ENCODE results near the gene MYH7B. TPM values are rescaled to one million over a fixed set of nuclear protein-coding genes. Genes with fewer than 3 reads are reported as not detected.

Gene MYH7B
- total RNA-seq, 1 donor from 2014 or later = under 0.01 TPM

DNA sequence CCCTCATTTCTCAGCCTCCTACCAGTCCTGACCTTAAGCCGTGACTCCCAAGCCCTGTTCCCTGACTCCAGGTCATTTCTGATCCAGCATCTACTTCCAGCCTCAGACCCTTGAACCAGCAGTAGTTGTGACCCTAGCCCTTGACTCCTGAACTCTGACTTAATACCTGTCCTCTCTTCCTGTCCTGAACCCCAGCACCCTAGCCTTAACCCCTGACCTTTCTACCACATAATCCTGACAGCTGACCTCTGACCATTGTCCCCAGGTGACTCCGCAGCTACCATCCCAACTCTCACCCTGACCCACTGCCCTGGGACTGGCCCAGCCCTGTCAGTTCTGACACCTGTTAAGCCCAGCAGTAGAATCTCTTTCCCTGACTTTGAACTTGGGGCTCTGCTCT is 42.1 kb downstream of the MYH7B start:
- peak; percentile 60 for FAIRE-seq
- no peak for DNase-seq (ENCODE audit: low read depth)
- Histone ChIP-seq H3K27me3 (ENCODE audit: control insufficient read depth, insufficient read depth, low read length) (no peaks in the 10 kb centered on the region), H3K4me3 (ENCODE audit: low read depth, low read length) (no peak overlapping the region), H3K36me3 (ENCODE audit: control insufficient read depth, insufficient read depth, low read length) (peaks cover 21% of the 10 kb centered on the region)
- TF ChIP-seq, protein P1, sequence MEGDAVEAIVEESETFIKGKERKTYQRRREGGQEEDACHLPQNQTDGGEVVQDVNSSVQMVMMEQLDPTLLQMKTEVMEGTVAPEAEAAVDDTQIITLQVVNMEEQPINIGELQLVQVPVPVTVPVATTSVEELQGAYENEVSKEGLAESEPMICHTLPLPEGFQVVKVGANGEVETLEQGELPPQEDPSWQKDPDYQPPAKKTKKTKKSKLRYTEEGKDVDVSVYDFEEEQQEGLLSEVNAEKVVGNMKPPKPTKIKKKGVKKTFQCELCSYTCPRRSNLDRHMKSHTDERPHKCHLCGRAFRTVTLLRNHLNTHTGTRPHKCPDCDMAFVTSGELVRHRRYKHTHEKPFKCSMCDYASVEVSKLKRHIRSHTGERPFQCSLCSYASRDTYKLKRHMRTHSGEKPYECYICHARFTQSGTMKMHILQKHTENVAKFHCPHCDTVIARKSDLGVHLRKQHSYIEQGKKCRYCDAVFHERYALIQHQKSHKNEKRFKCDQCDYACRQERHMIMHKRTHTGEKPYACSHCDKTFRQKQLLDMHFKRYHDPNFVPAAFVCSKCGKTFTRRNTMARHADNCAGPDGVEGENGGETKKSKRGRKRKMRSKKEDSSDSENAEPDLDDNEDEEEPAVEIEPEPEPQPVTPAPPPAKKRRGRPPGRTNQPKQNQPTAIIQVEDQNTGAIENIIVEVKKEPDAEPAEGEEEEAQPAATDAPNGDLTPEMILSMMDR (IDR thresholded peaks at IDR 0.05; ENCODE audit: insufficient read depth, low read length, severe bottlenecking) = no peak

DNA sequence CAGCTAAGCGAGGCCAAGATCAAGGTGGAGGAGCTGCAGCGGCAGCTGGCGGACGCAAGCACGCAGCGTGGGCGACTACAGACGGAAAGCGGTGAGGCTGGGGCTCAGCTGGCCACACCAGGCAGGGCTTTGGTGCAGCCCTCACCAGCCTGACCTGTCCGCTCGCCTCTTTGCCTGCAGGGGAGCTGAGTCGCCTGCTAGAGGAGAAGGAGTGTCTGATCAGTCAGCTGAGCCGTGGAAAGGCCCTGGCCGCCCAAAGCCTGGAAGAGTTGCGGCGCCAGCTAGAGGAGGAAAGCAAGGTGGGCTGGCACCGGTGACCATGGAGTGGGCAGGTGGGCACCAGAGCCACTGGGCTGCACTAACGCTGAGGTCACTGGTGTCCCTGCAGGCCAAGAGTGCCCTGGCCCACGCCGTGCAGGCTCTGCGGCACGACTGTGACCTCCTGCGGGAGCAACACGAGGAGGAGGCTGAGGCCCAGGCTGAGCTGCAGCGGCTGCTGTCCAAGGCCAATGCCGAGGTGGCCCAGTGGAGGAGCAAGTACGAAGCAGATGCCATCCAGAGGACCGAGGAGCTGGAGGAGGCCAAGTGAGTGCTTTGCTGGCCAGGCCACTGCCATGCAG is 42.8 kb downstream of the MYH7B start:
- TF ChIP-seq, protein P1 (IDR thresholded peaks at IDR 0.05; ENCODE audit: insufficient read depth, low read length, severe bottlenecking) = no peak
- DNase-seq (ENCODE audit: low read depth) (no peak), FAIRE-seq (no peak)
- peaks cover 27% of the 10 kb centered on the region for H3K36me3 ChIP-seq (ENCODE audit: control insufficient read depth, insufficient read depth, low read length)
- H3K27me3 ChIP-seq (ENCODE audit: control insufficient read depth, insufficient read depth, low read length) = no peaks in the 10 kb centered on the region
- no peak overlapping the region for H3K4me3 ChIP-seq (ENCODE audit: low read depth, low read length)

DNA sequence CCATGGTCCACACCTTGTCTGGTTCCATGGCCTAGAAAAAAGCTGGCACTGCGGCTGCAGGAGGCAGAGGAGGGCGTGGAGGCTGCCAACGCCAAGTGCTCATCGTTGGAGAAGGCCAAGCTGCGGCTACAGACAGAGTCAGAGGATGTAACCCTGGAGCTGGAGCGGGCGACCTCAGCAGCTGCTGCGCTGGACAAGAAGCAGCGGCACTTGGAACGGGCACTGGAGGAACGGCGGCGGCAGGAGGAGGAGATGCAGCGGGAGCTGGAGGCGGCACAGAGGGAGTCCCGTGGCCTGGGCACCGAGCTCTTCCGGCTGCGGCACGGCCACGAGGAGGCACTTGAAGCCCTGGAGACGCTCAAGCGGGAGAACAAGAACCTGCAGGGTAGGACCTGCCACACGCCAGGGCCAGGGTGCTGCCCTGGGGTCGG is 43.4 kb downstream of the MYH7B start:
- FAIRE-seq = no peak
- peaks cover 30% of the 10 kb centered on the region for H3K36me3 ChIP-seq (ENCODE audit: control insufficient read depth, insufficient read depth, low read length)
- no peak for DNase-seq (ENCODE audit: low read depth)
- no peaks in the 10 kb centered on the region for H3K27me3 ChIP-seq (ENCODE audit: control insufficient read depth, insufficient read depth, low read length)
- H3K4me3 ChIP-seq (ENCODE audit: low read depth, low read length) = no peak overlapping the region
- TF ChIP-seq, protein P1 (IDR thresholded peaks at IDR 0.05; ENCODE audit: insufficient read depth, low read length, severe bottlenecking) = no peak

DNA sequence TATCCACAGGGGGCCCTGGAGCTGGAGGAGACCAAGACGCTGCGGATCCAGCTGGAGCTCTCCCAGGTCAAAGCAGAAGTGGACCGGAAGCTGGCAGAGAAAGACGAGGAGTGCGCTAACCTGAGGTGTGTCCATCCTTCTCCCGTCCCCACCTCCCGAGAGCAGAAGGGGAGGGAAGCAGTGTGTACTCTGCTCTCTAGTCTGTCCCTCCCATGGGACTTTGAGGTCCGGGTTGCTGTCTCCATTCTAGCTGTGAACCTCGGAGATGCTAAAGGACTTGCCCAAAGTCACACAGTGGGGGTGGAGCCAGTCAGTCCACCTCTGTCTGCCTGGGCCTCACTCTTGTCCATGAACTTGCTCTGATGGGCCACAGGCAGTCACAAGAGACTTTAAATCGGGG is 44.1 kb downstream of the MYH7B start:
- peak; percentile 13 for FAIRE-seq
- TF ChIP-seq, protein P1 (IDR thresholded peaks at IDR 0.05; ENCODE audit: insufficient read depth, low read length, severe bottlenecking) = no peak
- H3K36me3 ChIP-seq (ENCODE audit: control insufficient read depth, insufficient read depth, low read length) = peaks cover 31% of the 10 kb centered on the region
- H3K27me3 ChIP-seq (ENCODE audit: control insufficient read depth, insufficient read depth, low read length) = no peaks in the 10 kb centered on the region
- no peak for DNase-seq (ENCODE audit: low read depth)
- no peak overlapping the region for H3K4me3 ChIP-seq (ENCODE audit: low read depth, low read length)

DNA sequence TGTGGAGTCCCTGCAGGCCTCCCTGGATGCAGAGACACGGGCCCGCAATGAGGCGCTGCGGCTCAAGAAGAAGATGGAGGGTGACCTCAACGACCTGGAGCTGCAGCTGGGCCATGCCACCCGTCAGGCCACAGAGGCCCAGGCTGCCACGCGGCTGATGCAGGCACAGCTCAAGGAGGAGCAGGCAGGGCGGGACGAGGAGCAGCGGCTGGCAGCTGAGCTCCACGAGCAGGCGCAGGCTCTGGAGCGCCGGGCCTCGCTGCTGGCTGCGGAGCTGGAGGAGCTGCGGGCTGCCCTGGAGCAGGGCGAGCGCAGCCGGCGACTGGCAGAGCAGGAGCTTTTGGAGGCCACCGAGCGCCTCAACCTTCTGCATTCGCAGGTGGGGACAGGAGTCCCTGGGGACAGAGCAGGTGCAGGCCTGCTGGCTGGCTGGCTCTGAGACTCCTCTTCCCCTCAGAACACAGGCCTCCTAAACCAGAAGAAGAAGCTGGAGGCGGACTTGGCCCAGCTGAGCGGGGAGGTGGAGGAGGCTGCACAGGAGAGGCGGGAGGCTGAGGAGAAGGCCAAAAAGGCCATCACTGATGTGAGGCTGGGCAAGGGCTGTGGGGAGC is 44.7 kb downstream of the MYH7B start:
- no peak for DNase-seq (ENCODE audit: low read depth)
- FAIRE-seq = no peak
- Histone ChIP-seq H3K4me3 (ENCODE audit: low read depth, low read length) (no peak overlapping the region), H3K36me3 (ENCODE audit: control insufficient read depth, insufficient read depth, low read length) (peaks cover 37% of the 10 kb centered on the region), H3K27me3 (ENCODE audit: control insufficient read depth, insufficient read depth, low read length) (no peaks in the 10 kb centered on the region)
- TF ChIP-seq, protein P1 (IDR thresholded peaks at IDR 0.05; ENCODE audit: insufficient read depth, low read length, severe bottlenecking) = no peak
